ENCODE results near the gene DOCK1.

GRCh38 chr10:127441350-127442219 is 536.4 kb downstream of the DOCK1 start:
- no peak for TF ChIP-seq CTCF (IDR thresholded peaks at IDR 0.05 in 4 of 5, conservative IDR thresholded peaks at IDR 0.05 in 1 of 5)
- no peak for TF ChIP-seq POLR2A (IDR thresholded peaks at IDR 0.05)

Data from gastrocnemius medialis (tissue), 4 donors.